Loucy (cell line): ENCODE data around the gene VSTM2B.

Experiments used
- H2AFZ ChIP-seq: fragments of 200-600 bp; sonication (generic); 2 replicates; pipeline ENCODE4 v1.6.0; 2016; ENCODE audit warnings: antibody characterized with exemption, mild to moderate bottlenecking, low read length, moderate library complexity
- H3F3A ChIP-seq: fragments of 200-600 bp; 2 replicates; pipeline ENCODE4 v1.6.0; 2016; ENCODE audit warnings: antibody characterized with exemption, low read depth, mild to moderate bottlenecking
- H3K27me3 ChIP-seq: fragments of 200-600 bp; sonication (generic); 2 replicates; pipeline ENCODE4 v1.6.1; 2014; ENCODE audit warnings: low read length, mild to moderate bottlenecking; ENCODE audit not compliant: insufficient read depth, poor library complexity, severe bottlenecking
- H3K36me3 ChIP-seq: fragments of 200-600 bp; sonication (generic); 2 replicates; pipeline ENCODE4 v1.6.1; 2016; ENCODE audit warnings: low read length; ENCODE audit not compliant: insufficient read depth
- H3K4me1 ChIP-seq: fragments of 200-600 bp; sonication (generic); 2 replicates; pipeline ENCODE4 v1.5.1; 2014; ENCODE audit warnings: low read length, mild to moderate bottlenecking; ENCODE audit not compliant: insufficient read depth, poor library complexity, severe bottlenecking
- H3K4me2 ChIP-seq: fragments of 200-600 bp; sonication (generic); 2 replicates; pipeline ENCODE4 v1.6.0; 2014; ENCODE audit warnings: antibody characterized with exemption, low read length, low read depth, mild to moderate bottlenecking; ENCODE audit not compliant: poor library complexity, severe bottlenecking
- H3K4me3 ChIP-seq: fragments of 200-600 bp; sonication (generic); 2 replicates; pipeline ENCODE4 v1.5.1; 2014; ENCODE audit warnings: low read length, mild to moderate bottlenecking, mixed read lengths; ENCODE audit not compliant: poor library complexity, severe bottlenecking
- H3K79me2 ChIP-seq: fragments of 200-600 bp; sonication (generic); 2 replicates; pipeline ENCODE4 v1.6.1; 2014; ENCODE audit warnings: low read length; ENCODE audit not compliant: insufficient read depth
- H3K9ac ChIP-seq: fragments of 200-600 bp; sonication (generic); 2 replicates; pipeline ENCODE4 v1.6.0; 2014; ENCODE audit warnings: mild to moderate bottlenecking, low read depth, low read length, moderate library complexity; ENCODE audit not compliant: poor library complexity, severe bottlenecking
- H3K9me2 ChIP-seq: fragments of 200-600 bp; sonication (generic); replicated peaks from 2 replicates; pipeline ENCODE4 v1.6.1; 2016; ENCODE audit warnings: low read depth, low read length, mixed read lengths
- H3K9me3 ChIP-seq: fragments of 200-600 bp; sonication (generic); 2 replicates; pipeline ENCODE4 v1.6.1; 2014; ENCODE audit warnings: mild to moderate bottlenecking, antibody characterized with exemption, low read length, low read depth; ENCODE audit not compliant: insufficient read depth
- H4K20me1 ChIP-seq: fragments of 200-600 bp; sonication (generic); 2 replicates; pipeline ENCODE4 v1.6.0; 2014; ENCODE audit warnings: antibody characterized with exemption, low read length, mild to moderate bottlenecking; ENCODE audit not compliant: insufficient read depth, poor library complexity, severe bottlenecking
- CTCF ChIP-seq: fragments of 200-600 bp; sonication (generic); conservative IDR thresholded peaks from 2 replicates; pipeline ENCODE4 v1.5.1; 2014; ENCODE audit warnings: mild to moderate bottlenecking, antibody characterized with exemption, low read length
- EZH2phosphoT487 ChIP-seq: fragments of 200-600 bp; IDR thresholded peaks from 2 replicates; pipeline ENCODE4 v1.6.1; 2018; ENCODE audit warnings: antibody characterized with exemption, mild to moderate bottlenecking, moderate library complexity, borderline replicate concordance

The VSTM2B gene

GRCh38 chr19:29514525-29515232 lies 11.1 kb upstream of the VSTM2B start:
- no peaks in the 10 kb centered on the region for H4K20me1 ChIP-seq
- no peak overlapping the region for H3K9ac ChIP-seq
- H3K36me3 ChIP-seq = no peaks in the 10 kb centered on the region
- H3F3A ChIP-seq = no peaks in the 10 kb centered on the region
- TF ChIP-seq CTCF (no peak), EZH2phosphoT487 (no peak)
- H3K27me3 ChIP-seq = no peaks in the 10 kb centered on the region
- H3K4me1 ChIP-seq = no peaks in the 10 kb centered on the region
- H3K4me3 ChIP-seq = no peak overlapping the region
- no peak overlapping the region for H2AFZ ChIP-seq
- H3K79me2 ChIP-seq = no peaks in the 10 kb centered on the region
- no peak overlapping the region for H3K4me2 ChIP-seq
- H3K9me3 ChIP-seq = peaks cover 11% of the 10 kb centered on the region; the same call in 1 of the 2 replicates
- no peaks in the 10 kb centered on the region for H3K9me2 ChIP-seq

- no peak overlapping the region for H3K4me3 ChIP-seq
- H3K4me1 ChIP-seq = no peaks in the 10 kb centered on the region
- H3K79me2 ChIP-seq = no peaks in the 10 kb centered on the region
- H3K27me3 ChIP-seq = no peaks in the 10 kb centered on the region
- H3K9ac ChIP-seq = no peak overlapping the region
- no peaks in the 10 kb centered on the region for H4K20me1 ChIP-seq
- H3K4me2 ChIP-seq = no peak overlapping the region
- H3F3A ChIP-seq = no peaks in the 10 kb centered on the region
- TF ChIP-seq CTCF = no peak
- no peak overlapping the region for H2AFZ ChIP-seq
- H3K36me3 ChIP-seq = no peaks in the 10 kb centered on the region
- H3K9me3 ChIP-seq = peaks cover 11% of the 10 kb centered on the region; the same call in 1 of the 2 replicates
- H3K9me2 ChIP-seq = no peaks in the 10 kb centered on the region
Measured at GRCh38 chr19:29515233-29515619, 10.6 kb upstream of the VSTM2B start.

- Histone ChIP-seq H3K9ac (no peak overlapping the region), H3K36me3 (no peaks in the 10 kb centered on the region), H4K20me1 (no peaks in the 10 kb centered on the region), H3K4me1 (no peaks in the 10 kb centered on the region), H2AFZ (no peak overlapping the region), H3K79me2 (no peaks in the 10 kb centered on the region), H3K9me3 (peaks cover 7% of the 10 kb centered on the region; the same call in 1 of the 2 replicates), H3K4me2 (no peak overlapping the region), H3K27me3 (no peaks in the 10 kb centered on the region), H3F3A (no peaks in the 10 kb centered on the region), H3K9me2 (no peaks in the 10 kb centered on the region), H3K4me3 (no peak overlapping the region)
- TF ChIP-seq CTCF (no peak), EZH2phosphoT487 (no peak)
Measured at GRCh38 chr19:29515706-29516357, 10.0 kb upstream of the VSTM2B start.
